Adrenal gland (tissue), 5 donors: ENCODE data around the gene PPM1L.

Source experiments
- CTCF ChIP-seq, 6 experiments: fragments of 450-650 bp in 4 of 6; fragments of 200-600 bp in 2 of 6; sonication (generic) in 1 of 6; IDR thresholded peaks; 1 replicate in 5 of 6; 2 replicates in 1 of 6; pipeline versions ENCODE4 v1.5.1 to v1.8.0; 2016 to 2021; ENCODE audit warnings: antibody characterized with exemption in 6 of 6, mild to moderate bottlenecking in 2 of 6, moderate library complexity in 1 of 6
- POLR2A ChIP-seq, 2 donors: fragments of 450-650 bp; IDR thresholded peaks; one replicate each; pipeline ENCODE4 v1.6.1; 2017; ENCODE audit warnings: antibody characterized with exemption in 2 of 2, mild to moderate bottlenecking in 2 of 2, moderate library complexity in 1 of 2
- donor health status: DM: no; HTN: no; CAD: no.

- TF ChIP-seq CTCF (IDR thresholded peaks at IDR 0.05) (peak; percentile 35 to 80 (median 68)), POLR2A (IDR thresholded peaks at IDR 0.05) (no peak)
These were observed 48.7 kb upstream of the PPM1L start for GRCh38 chr3:160707187-160707794.
